Tibial nerve (tissue), 4 donors: ENCODE data around the gene REV3L.

ENCODE experiments used
- EP300 ChIP-seq, 2 donors: sonication (generic); formaldehyde crosslinking; IDR thresholded peaks; one replicate each; pipeline ENCODE4 v1.6.1; 2017; ENCODE audit warnings: antibody characterized with exemption in 2 of 2, mild to moderate bottlenecking in 1 of 2
- POLR2A ChIP-seq, 2 donors: fragments of 450-650 bp; IDR thresholded peaks; one replicate each; pipeline ENCODE4 v1.6.1; 2017; ENCODE audit warnings: antibody characterized with exemption in 2 of 2, mild to moderate bottlenecking in 2 of 2, moderate library complexity in 2 of 2
- TF ChIP-seq, protein P1 (sequence below), 5 experiments: fragments of 200-600 bp in 3 of 5; fragments of 450-650 bp in 2 of 5; sonication (generic) in 3 of 5; IDR thresholded peaks; one replicate each; pipeline ENCODE4 v1.5.1; 2016 to 2019; ENCODE audit warnings: antibody characterized with exemption in 5 of 5, mild to moderate bottlenecking in 3 of 5, moderate library complexity in 2 of 5

DNA sequence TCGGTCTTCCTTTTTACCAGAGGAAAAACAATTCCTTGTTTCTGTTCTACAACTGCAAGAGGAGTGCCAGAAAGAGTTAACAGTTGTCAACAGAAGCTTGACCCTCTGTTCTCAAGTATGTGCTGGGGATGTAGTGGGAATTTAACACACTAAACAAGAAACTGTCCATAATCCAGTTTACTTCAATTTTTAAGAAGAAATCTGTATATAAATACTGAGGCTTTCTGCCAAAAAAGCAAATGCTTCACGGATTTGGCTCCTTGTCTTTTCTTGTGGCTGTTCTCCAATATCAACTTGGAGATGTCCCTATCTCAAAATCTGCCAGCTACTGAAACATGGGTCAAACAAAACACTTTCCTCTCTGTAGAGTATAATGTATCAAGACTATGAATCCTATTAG, 26.8 kb downstream of the REV3L start:
- no peak for TF ChIP-seq POLR2A (IDR thresholded peaks at IDR 0.05)
- TF ChIP-seq, protein P1, sequence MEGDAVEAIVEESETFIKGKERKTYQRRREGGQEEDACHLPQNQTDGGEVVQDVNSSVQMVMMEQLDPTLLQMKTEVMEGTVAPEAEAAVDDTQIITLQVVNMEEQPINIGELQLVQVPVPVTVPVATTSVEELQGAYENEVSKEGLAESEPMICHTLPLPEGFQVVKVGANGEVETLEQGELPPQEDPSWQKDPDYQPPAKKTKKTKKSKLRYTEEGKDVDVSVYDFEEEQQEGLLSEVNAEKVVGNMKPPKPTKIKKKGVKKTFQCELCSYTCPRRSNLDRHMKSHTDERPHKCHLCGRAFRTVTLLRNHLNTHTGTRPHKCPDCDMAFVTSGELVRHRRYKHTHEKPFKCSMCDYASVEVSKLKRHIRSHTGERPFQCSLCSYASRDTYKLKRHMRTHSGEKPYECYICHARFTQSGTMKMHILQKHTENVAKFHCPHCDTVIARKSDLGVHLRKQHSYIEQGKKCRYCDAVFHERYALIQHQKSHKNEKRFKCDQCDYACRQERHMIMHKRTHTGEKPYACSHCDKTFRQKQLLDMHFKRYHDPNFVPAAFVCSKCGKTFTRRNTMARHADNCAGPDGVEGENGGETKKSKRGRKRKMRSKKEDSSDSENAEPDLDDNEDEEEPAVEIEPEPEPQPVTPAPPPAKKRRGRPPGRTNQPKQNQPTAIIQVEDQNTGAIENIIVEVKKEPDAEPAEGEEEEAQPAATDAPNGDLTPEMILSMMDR (IDR thresholded peaks at IDR 0.05) = no peak
- no peak for TF ChIP-seq EP300 (IDR thresholded peaks at IDR 0.05)
